ENCODE measurements around the gene COL6A5. TPM values are rescaled to one million over a fixed set of nuclear protein-coding genes. Genes with fewer than 3 reads are reported as not detected.

COL6A5 gene
- total RNA-seq, 1 donor from 2014 or later = not detected

GRCh38 chr3:130488769-130489450, 143.4 kb downstream of the COL6A5 start:
- no peaks in the 10 kb centered on the region for H3K9me3 ChIP-seq (replicated peaks)
- H3K27me3 ChIP-seq (ENCODE audit: low read depth) = no peaks in the 10 kb centered on the region
- TF ChIP-seq CTCF (IDR thresholded peaks at IDR 0.05; ENCODE audit: borderline replicate concordance) = no peak
- no peak overlapping the region for H3K27ac ChIP-seq (replicated peaks)
- no peak overlapping the region for H3K4me3 ChIP-seq
- H3K36me3 ChIP-seq = no peaks in the 10 kb centered on the region
- no peaks in the 10 kb centered on the region for H3K4me1 ChIP-seq
- DNase-seq = no peak
- intact Hi-C loops (cut with micrococcal nuclease) = no loop called here

GRCh38 chr3:130490241-130490640, 144.8 kb downstream of the COL6A5 start:
- no peaks in the 10 kb centered on the region for H3K27me3 ChIP-seq (ENCODE audit: low read depth)
- H3K36me3 ChIP-seq = no peaks in the 10 kb centered on the region
- H3K4me1 ChIP-seq = no peaks in the 10 kb centered on the region
- no peak for DNase-seq
- intact Hi-C loops (cut with micrococcal nuclease) = no loop called here
- TF ChIP-seq CTCF (IDR thresholded peaks at IDR 0.05; ENCODE audit: borderline replicate concordance) = no peak
- H3K4me3 ChIP-seq = no peak overlapping the region
- no peak overlapping the region for H3K27ac ChIP-seq (replicated peaks)
- no peaks in the 10 kb centered on the region for H3K9me3 ChIP-seq (replicated peaks)

GRCh38 chr3:130491431-130491830, 146.0 kb downstream of the COL6A5 start:
- no peaks in the 10 kb centered on the region for H3K4me1 ChIP-seq
- TF ChIP-seq CTCF (IDR thresholded peaks at IDR 0.05; ENCODE audit: borderline replicate concordance) = no peak
- H3K4me3 ChIP-seq = no peak overlapping the region
- DNase-seq = no peak
- no peak overlapping the region for H3K27ac ChIP-seq (replicated peaks)
- H3K27me3 ChIP-seq (ENCODE audit: low read depth) = no peaks in the 10 kb centered on the region
- intact Hi-C loops (cut with micrococcal nuclease) = no loop called here
- no peaks in the 10 kb centered on the region for H3K36me3 ChIP-seq
- no peaks in the 10 kb centered on the region for H3K9me3 ChIP-seq (replicated peaks)

- Histone ChIP-seq H3K4me1 (no peaks in the 10 kb centered on the region), H3K27me3 (ENCODE audit: low read depth) (peaks cover 4% of the 10 kb centered on the region), H3K27ac (replicated peaks) (no peak overlapping the region), H3K36me3 (no peaks in the 10 kb centered on the region), H3K4me3 (no peak overlapping the region), H3K9me3 (replicated peaks) (no peaks in the 10 kb centered on the region)
- intact Hi-C loops (cut with micrococcal nuclease) = no loop called here
- DNase-seq = no peak
- no peak for TF ChIP-seq CTCF (IDR thresholded peaks at IDR 0.05; ENCODE audit: borderline replicate concordance)
These were observed 159.2 kb downstream of the COL6A5 start for GRCh38 chr3:130504701-130505100.

- no peak overlapping the region for H3K4me3 ChIP-seq
- no peaks in the 10 kb centered on the region for H3K9me3 ChIP-seq (replicated peaks)
- intact Hi-C loops (cut with micrococcal nuclease) = no loop called here
- TF ChIP-seq CTCF (IDR thresholded peaks at IDR 0.05; ENCODE audit: borderline replicate concordance) = no peak
- H3K4me1 ChIP-seq = no peaks in the 10 kb centered on the region
- DNase-seq = no peak
- H3K27me3 ChIP-seq (ENCODE audit: low read depth) = peaks cover 4% of the 10 kb centered on the region
- no peaks in the 10 kb centered on the region for H3K36me3 ChIP-seq
- H3K27ac ChIP-seq (replicated peaks) = no peak overlapping the region
These were observed 160.6 kb downstream of the COL6A5 start for GRCh38 chr3:130506031-130506430.

All from left ventricle myocardium inferior (tissue), 1 donor.